Measurements from ENCODE around the gene KCNC3. TPM values are rescaled to one million over a fixed set of nuclear protein-coding genes. Genes with fewer than 3 reads are reported as not detected.

The KCNC3 gene
- total and polyA plus RNA-seq, 2 of the 4 experiments (the other 2 are of a cell fraction) = 0.07 TPM; not detected in 1

GRCh38 chr19:50309396-50310125 is 19.6 kb downstream of the KCNC3 start:
- no peaks in the 10 kb centered on the region for H3K9me1 ChIP-seq (ENCODE audit: insufficient read depth, low read length)
- H3K79me1 ChIP-seq (ENCODE audit: low read depth in 1 of 2, low read length in 2 of 2) = no peaks in the 10 kb centered on the region
- no peaks in the 10 kb centered on the region for H3K36me3 ChIP-seq (ENCODE audit: control insufficient read depth, insufficient read depth, low read length)
- no peak overlapping the region for H3K4ac ChIP-seq (ENCODE audit: low read depth, low read length)
- 45% methylated on average over 2 of the region's 16 CpGs; no CpG with 5 or more reads in 1 of the 2 experiments for WGBS, 2 experiments (ENCODE audit: extremely low coverage in 2 of 2, insufficient read length in 1 of 2)
- no peak overlapping the region for H3K4me3 ChIP-seq (ENCODE audit: insufficient read depth, low read depth, low read length)
- H3K9ac ChIP-seq (ENCODE audit: low read depth, low read length) = no peak overlapping the region
- no TSS peak for BruUV-seq (replicated peaks)
- dilution Hi-C loops (cut with HindIII; ENCODE audit: low sequenced_read_pairs, unreplicated experiment) (no loop called here), in situ Hi-C loops (cut with MboI; ENCODE audit: low sequenced_read_pairs) (no loop called here), intact Hi-C loops (cut with micrococcal nuclease) (no loop called here)
- H4K8ac ChIP-seq (ENCODE audit: low read depth in 2 of 2, low read length in 2 of 2) = no peak overlapping the region
- no peak overlapping the region for H2BK120ac ChIP-seq (ENCODE audit: low read depth, low read length)
- no peak overlapping the region for H2AK9ac ChIP-seq (replicated peaks; ENCODE audit: low read depth, low read length, poor library complexity)
- no peaks in the 10 kb centered on the region for H4K20me1 ChIP-seq (ENCODE audit: insufficient read depth, low read length)
- ChIA-PET POLR2A (ENCODE audit: unreplicated experiment) (no interaction called here), CTCF (no interaction called here)
- TF ChIP-seq RCOR1 (IDR thresholded peaks at IDR 0.05; ENCODE audit: insufficient replicate concordance, low read length) (no peak), SMC3 (IDR thresholded peaks at IDR 0.05; ENCODE audit: low read depth, low read length) (no peak), MXI1 (IDR thresholded peaks at IDR 0.05; ENCODE audit: borderline replicate concordance, low read depth, low read length) (no peak), CEBPB (IDR thresholded peaks at IDR 0.05; ENCODE audit: low read depth, low read length) (no peak), BHLHE40 (IDR thresholded peaks at IDR 0.05; ENCODE audit: low read depth, low read length) (no peak), RAD21 (IDR thresholded peaks at IDR 0.05; ENCODE audit: low read length) (no peak)
- TF ChIP-seq, protein P1, sequence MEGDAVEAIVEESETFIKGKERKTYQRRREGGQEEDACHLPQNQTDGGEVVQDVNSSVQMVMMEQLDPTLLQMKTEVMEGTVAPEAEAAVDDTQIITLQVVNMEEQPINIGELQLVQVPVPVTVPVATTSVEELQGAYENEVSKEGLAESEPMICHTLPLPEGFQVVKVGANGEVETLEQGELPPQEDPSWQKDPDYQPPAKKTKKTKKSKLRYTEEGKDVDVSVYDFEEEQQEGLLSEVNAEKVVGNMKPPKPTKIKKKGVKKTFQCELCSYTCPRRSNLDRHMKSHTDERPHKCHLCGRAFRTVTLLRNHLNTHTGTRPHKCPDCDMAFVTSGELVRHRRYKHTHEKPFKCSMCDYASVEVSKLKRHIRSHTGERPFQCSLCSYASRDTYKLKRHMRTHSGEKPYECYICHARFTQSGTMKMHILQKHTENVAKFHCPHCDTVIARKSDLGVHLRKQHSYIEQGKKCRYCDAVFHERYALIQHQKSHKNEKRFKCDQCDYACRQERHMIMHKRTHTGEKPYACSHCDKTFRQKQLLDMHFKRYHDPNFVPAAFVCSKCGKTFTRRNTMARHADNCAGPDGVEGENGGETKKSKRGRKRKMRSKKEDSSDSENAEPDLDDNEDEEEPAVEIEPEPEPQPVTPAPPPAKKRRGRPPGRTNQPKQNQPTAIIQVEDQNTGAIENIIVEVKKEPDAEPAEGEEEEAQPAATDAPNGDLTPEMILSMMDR (conservative IDR thresholded peaks at IDR 0.05; ENCODE audit: low read depth, low read length) = no peak
- DNase-seq (no peak), ATAC-seq (ENCODE audit: low read depth) (no peak)
- no peak overlapping the region for H3K18ac ChIP-seq (ENCODE audit: low read depth, low read length)
- H3K27ac ChIP-seq (ENCODE audit: insufficient read depth, low read length) = no peak overlapping the region
- H2BK5ac ChIP-seq (ENCODE audit: low read depth, low read length, poor library complexity, severe bottlenecking) = no peak overlapping the region
- H3K27me3 ChIP-seq (ENCODE audit: control insufficient read depth, insufficient read depth, low read length) = peaks cover 30% of the 10 kb centered on the region
- no peak overlapping the region for H3K56ac ChIP-seq (ENCODE audit: extremely low read depth, insufficient read depth, low read length)
- H2AK5ac ChIP-seq (ENCODE audit: low read depth, low read length) = no peak overlapping the region
- no peak overlapping the region for H3K23ac ChIP-seq (ENCODE audit: low read depth, low read length)
- no peak overlapping the region for H3K14ac ChIP-seq (replicated peaks; ENCODE audit: low read depth, low read length)
- no peak overlapping the region for H4K91ac ChIP-seq (ENCODE audit: insufficient read depth, low read depth, low read length)
- peaks cover 3% of the 10 kb centered on the region; the same call in 1 of the 2 replicates for H3K9me3 ChIP-seq (ENCODE audit: control insufficient read depth, insufficient read depth, low read length)
- H2BK15ac ChIP-seq (ENCODE audit: low read depth, low read length) = no peak overlapping the region
- no peaks in the 10 kb centered on the region for H3K4me1 ChIP-seq (ENCODE audit: control insufficient read depth, insufficient read depth, low read length)
- H3K4me2 ChIP-seq (ENCODE audit: low read depth, low read length) = no peak overlapping the region
- H2AFZ ChIP-seq (replicated peaks; ENCODE audit: low read length, poor library complexity) = no peak overlapping the region
- no peak overlapping the region for H4K5ac ChIP-seq (ENCODE audit: low read depth, low read length)
- no peak overlapping the region for H2BK20ac ChIP-seq (ENCODE audit: low read depth, low read length)

Measured in IMR-90 (cell line).